HEK293 (cell line): ENCODE measurements around the gene NUP50.

Experiments
- SALL2 ChIP-seq: fragments of 450-650 bp; formaldehyde crosslinking; IDR thresholded peaks from 2 replicates; pipeline ENCODE4 v1.5.0; 2017; ENCODE audit warnings: missing biosample characterization, mild to moderate bottlenecking, missing genetic modification characterization, borderline replicate concordance
- ZBTB8A ChIP-seq: fragments of 450-650 bp; formaldehyde crosslinking; IDR thresholded peaks from 2 replicates; pipeline ENCODE4 v1.5.1; 2016; ENCODE audit warnings: missing biosample characterization, missing genetic modification characterization
- ZNF530 ChIP-seq: fragments of 450-650 bp; formaldehyde crosslinking; IDR thresholded peaks from 2 replicates; pipeline ENCODE4 v1.5.1; 2016; ENCODE audit warnings: low read depth, missing biosample characterization, missing genetic modification characterization

GRCh38 chr22:45130891-45131290 is 32.8 kb upstream of the NUP50 start:
- TF ChIP-seq ZBTB8A (tag by site-specific recombination) (no peak), SALL2 (tag by site-specific recombination) (no peak), ZNF530 (tag by site-specific recombination) (no peak)
